T-cell (primary cell): ENCODE data around the gene C12orf60. TPM values are rescaled to one million over a fixed set of nuclear protein-coding genes. Genes with fewer than 3 reads are reported as not detected.
"Not testable (repeated sequence)": the region's sequence is repeated elsewhere in the genome, so short reads cannot be mapped to it uniquely, and the experiment has no call there.

Source experiments
- ATAC-seq, 4 experiments: fragments of 200-7000 bp in 3 of 4; fragments of 150-1000 bp in 1 of 4; cut with Tn5 transposase; replicated peaks in 1 of 4; 1 replicate in 3 of 4; 2 replicates in 1 of 4; pipeline ENCODE4 v1.10.0; 2021; ENCODE audit warnings: moderate library complexity in 3 of 4, mild to moderate bottlenecking in 2 of 4, moderate number of reproducible peaks in 1 of 4
- CTCF ChIA-PET, 2 donors: fragments of 300-600 bp; sonication (Branson Sonifier 250); formaldehyde crosslinking; loops; one replicate each; lab custom pipeline; 2022; ENCODE audit warnings: antibody characterized with exemption in 2 of 2; lab: Charles Lee
- POLR2A ChIA-PET, 2 donors: fragments of 300-600 bp; sonication (Branson Sonifier 250); formaldehyde crosslinking; loops; one replicate each; lab custom pipeline; 2022; ENCODE audit warnings: antibody characterized with exemption in 2 of 2; lab: Charles Lee
- DNase-seq, 35 experiments: peaks; one replicate each; pipeline versions ENCODE4 v3.0.0 to v3.0.0-alpha.2; 2013 to 2023
- H3K27ac ChIP-seq: one replicate; pipeline ENCODE4 v1.5.1; 2013; ENCODE audit warnings: low read length
- H3K27me3 ChIP-seq, 2 experiments: replicated peaks in 1 of 2; 1 replicate in 1 of 2; 2 replicates in 1 of 2; pipeline versions ENCODE4 v1.6.1 to v1.7.0; 2013; ENCODE audit warnings: low read length in 1 of 2, mixed read lengths in 1 of 2; ENCODE audit not compliant: control insufficient read depth in 2 of 2, insufficient read depth in 2 of 2; ENCODE audit errors: extremely low read depth in 1 of 2
- H3K36me3 ChIP-seq, 2 donors: 1 replicate in 1 of 2; 2 replicates in 1 of 2; pipeline versions ENCODE4 v1.6.1 to v1.7.0; 2013; ENCODE audit warnings: low read length in 1 of 2; ENCODE audit not compliant: control insufficient read depth in 2 of 2, insufficient read depth in 1 of 2; ENCODE audit errors: extremely low read depth in 1 of 2
- H3K4me1 ChIP-seq, 2 experiments: 1 replicate in 1 of 2; 2 replicates in 1 of 2; pipeline versions ENCODE4 v1.6.1 to v1.7.0; 2013; ENCODE audit warnings: low read length in 2 of 2, mixed read lengths in 1 of 2; ENCODE audit not compliant: insufficient read depth in 2 of 2, control insufficient read depth in 1 of 2; ENCODE audit errors: extremely low read depth in 1 of 2
- H3K4me3 ChIP-seq, 2 donors: 1 replicate in 1 of 2; 2 replicates in 1 of 2; pipeline versions ENCODE4 v1.5.1 to v1.7.0; 2013; ENCODE audit warnings: mild to moderate bottlenecking in 2 of 2, low read length in 1 of 2, moderate library complexity in 1 of 2; ENCODE audit not compliant: control insufficient read depth in 1 of 2; ENCODE audit errors: extremely low read depth in 1 of 2
- H3K9me3 ChIP-seq: 2 replicates; pipeline ENCODE4 v1.7.0; 2013
- H3K27ac Mint-ChIP-seq, 2 donors: one replicate each; pipeline ENCODE4 v1.8.0; 2020 to 2021; ENCODE audit warnings: mild to moderate bottlenecking in 2 of 2, mixed read lengths in 2 of 2
- H3K27me3 Mint-ChIP-seq, 2 donors: one replicate each; pipeline ENCODE4 v1.8.0; 2021 to 2022; ENCODE audit warnings: mixed read lengths in 2 of 2
- H3K36me3 Mint-ChIP-seq: one replicate; pipeline ENCODE4 v1.8.0; 2021; ENCODE audit warnings: mixed read lengths
- H3K4me1 Mint-ChIP-seq, 3 donors: one replicate each; pipeline ENCODE4 v1.8.0; 2020 to 2022; ENCODE audit warnings: mixed read lengths in 3 of 3, mild to moderate bottlenecking in 1 of 3
- H3K4me3 Mint-ChIP-seq, 3 donors: one replicate each; pipeline ENCODE4 v1.8.0; 2020 to 2022; ENCODE audit warnings: mild to moderate bottlenecking in 3 of 3, mixed read lengths in 3 of 3, moderate library complexity in 3 of 3
- H3K9me3 Mint-ChIP-seq, 3 donors: one replicate each; pipeline ENCODE4 v1.8.0; 2020 to 2022; ENCODE audit warnings: mixed read lengths in 3 of 3
- WGBS: methylation state at CpG from one replicate; pipeline ENCODE4 v1.1.5; 2013; ENCODE audit warnings: missing lambda C conversion rate; ENCODE audit not compliant: insufficient coverage; 5-methylcytosine and 5-hydroxymethylcytosine counted together
- total RNA-seq, 35 experiments: library from RNA in 6 of 35; stranded (reverse) in 6 of 35; fragments of 120-200 nt in 1 of 35; gene quantifications; one replicate each; pipeline versions ENCODE4 v1.2.1 to v1.2.4 and lab custom pipeline; 2013 to 2026

The C12orf60 gene
- total RNA-seq (1 to 10 TPM in 2 of 5 donors, under 1 TPM in 2, not detected in 1; 0.50 to 1.4 (median 0.93) TPM), total RNA-seq (lab: John Stamatoyannopoulos, UW) (0.07 to 4.2 (median 0.64) reads per million in 29 experiments)
- total RNA-seq (2013) = 1.0 TPM

DNA sequence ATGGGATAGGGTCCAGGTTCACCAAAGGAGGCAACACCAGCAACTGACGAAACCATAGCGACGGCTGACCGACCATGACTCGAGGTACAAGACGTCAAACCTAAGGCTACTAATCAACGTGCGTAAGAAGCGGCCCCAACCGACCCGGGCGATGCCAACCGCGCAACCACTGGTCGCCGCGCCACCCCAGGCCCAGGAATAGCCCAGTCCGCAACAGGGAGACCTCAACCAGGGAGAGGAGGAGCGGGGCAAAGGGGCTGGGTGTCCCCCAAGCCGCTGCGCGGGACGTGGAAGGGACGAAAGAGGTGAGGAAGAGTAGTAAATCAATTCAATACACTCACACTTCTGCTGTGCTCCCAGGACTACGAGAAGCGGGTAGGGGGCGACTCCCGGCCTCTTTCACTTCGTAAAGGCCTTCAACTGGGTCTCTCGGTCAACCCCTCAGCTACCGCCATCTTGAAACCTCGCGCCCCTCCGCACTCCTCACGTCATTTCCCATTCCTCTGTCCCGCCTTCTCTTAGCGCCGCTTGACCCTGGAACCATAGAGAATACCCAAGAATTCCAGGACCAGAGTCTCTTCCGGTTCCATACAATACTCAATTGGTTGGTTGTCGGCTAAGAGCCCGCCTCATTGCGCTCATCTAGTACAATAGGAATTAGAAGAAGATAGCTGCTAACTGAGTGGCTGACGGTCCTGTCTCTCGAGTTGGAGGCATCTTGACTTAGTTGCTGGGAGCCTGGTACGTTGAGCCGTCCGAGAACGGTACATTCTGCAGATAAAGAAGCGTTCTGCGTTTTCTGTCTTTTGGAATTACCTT is at the start of gene C12orf60, which contains the start of gene WBP11:
Gene C12orf60 (plus strand): TSS at position 660 of the 819 bp plus-strand sequence. CDS start 19,266 bp downstream, outside the sequence.
Gene WBP11 (minus strand): TSS at position 468 of the 819 bp plus-strand sequence. CDS start 2,095 bp downstream, outside the sequence.
- peaks cover 17% of the 10 kb centered on the region for H3K36me3 Mint-ChIP-seq
- no peaks in the 10 kb centered on the region for H3K27me3 Mint-ChIP-seq
- no peaks in the 10 kb centered on the region for H3K9me3 Mint-ChIP-seq
- DNase-seq = peak; percentile 62 to 96 (median 87)
- peak within 1 kb of the TSS; percentile 93 for H3K27ac ChIP-seq
- H3K27ac Mint-ChIP-seq = no peak within 1 kb of the TSS
- H3K4me1 ChIP-seq = peaks cover 7 to 18% of the 10 kb centered on the region in 2 experiments
- H3K36me3 ChIP-seq = peaks cover 0 to 14% of the 10 kb centered on the region in 2 donors
- H3K4me3 ChIP-seq = peak within 1 kb of the TSS; percentile 72 to 90
- no peaks in the 10 kb centered on the region for H3K27me3 ChIP-seq
- peaks cover 0 to 24% (median 17%) of the 10 kb centered on the region in 3 donors for H3K4me1 Mint-ChIP-seq
- WGBS = under 1% methylated on average over 30 of the region's 50 CpGs
- H3K9me3 ChIP-seq = no peaks in the 10 kb centered on the region
- ChIA-PET POLR2A (interaction anchor here (0.6 to 3.0 kb wide), 16 partner anchors 9 to 408 kb away, joined by 3 to 121 read pairs (median 6); partner anchors contain the start of gene ARHGDIB (in 1 of the 2)), CTCF (interaction anchor here (0.5 to 9.8 kb wide), 19 partner anchors 10 to 1087 kb away, joined by 3 to 122 read pairs (median 4); partner anchors contain the start of genes ATF7IP (in 1 of the 2) and RERG (in 1 of the 2))
- no peak within 1 kb of the TSS for H3K4me3 Mint-ChIP-seq
- peak; percentile 95 to 99 (median 96) for ATAC-seq

GRCh38 chr12:14756334-14757143 is 46.9 kb upstream of the C12orf60 start:
- H3K27ac ChIP-seq = no peak overlapping the region
- DNase-seq (peak in 1 of 35 experiments; percentile 25), ATAC-seq (no peak)
- WGBS = 73% methylated on average over 7 of the region's 17 CpGs
- Mint-ChIP-seq H3K4me3 (no peak overlapping the region), H3K36me3 (peaks cover 25% of the 10 kb centered on the region), H3K9me3 (peaks cover 0 to 15% (median 13%) of the 10 kb centered on the region in 3 donors), H3K27me3 (no peaks in the 10 kb centered on the region), H3K4me1 (peaks cover 21 to 32% (median 27%) of the 10 kb centered on the region in 3 donors), H3K27ac (no peak overlapping the region)
- no peaks in the 10 kb centered on the region for H3K9me3 ChIP-seq
- no peaks in the 10 kb centered on the region for H3K36me3 ChIP-seq
- H3K4me1 ChIP-seq = peaks cover 0 to 3% of the 10 kb centered on the region in 2 experiments
- H3K4me3 ChIP-seq = no peak overlapping the region
- ChIA-PET POLR2A (interaction anchor here (0.6 to 0.7 kb wide), 2 partner anchors 85 to 1014 kb away, joined by 3 read pairs; no protein-coding TSS in a partner anchor), CTCF (interaction anchor here (0.7 to 1.0 kb wide), 3 partner anchors 16 to 830 kb away, joined by 3 read pairs; no protein-coding TSS in a partner anchor)
- no peaks in the 10 kb centered on the region for H3K27me3 ChIP-seq

- POLR2A ChIA-PET, H3K27me3 Mint-ChIP-seq, H3K4me3 Mint-ChIP-seq, H3K27me3 ChIP-seq, H3K27ac Mint-ChIP-seq, H3K4me1 ChIP-seq, H3K36me3 ChIP-seq, DNase-seq, H3K27ac ChIP-seq, H3K4me3 ChIP-seq, H3K9me3 ChIP-seq, CTCF ChIA-PET, ATAC-seq: not testable (repeated sequence)
- H3K4me1 Mint-ChIP-seq = peaks cover 21 to 33% (median 24%) of the 10 kb centered on the region in 3 donors
- peaks cover 0 to 24% (median 17%) of the 10 kb centered on the region in 3 donors for H3K9me3 Mint-ChIP-seq
- peaks cover 43% of the 10 kb centered on the region for H3K36me3 Mint-ChIP-seq
- WGBS = 100% methylated on average over 1 of the region's 6 CpGs
These were observed 43.7 kb upstream of the C12orf60 start for GRCh38 chr12:14759711-14760280.

- no peak for DNase-seq
- no peak overlapping the region for H3K4me3 Mint-ChIP-seq
- peaks cover 3% of the 10 kb centered on the region for H3K9me3 ChIP-seq
- H3K27ac ChIP-seq = no peak overlapping the region
- H3K4me1 ChIP-seq = peaks cover 2 to 16% of the 10 kb centered on the region in 2 experiments
- no peaks in the 10 kb centered on the region for H3K27me3 Mint-ChIP-seq
- peaks cover 3 to 17% of the 10 kb centered on the region in 2 donors for H3K36me3 ChIP-seq
- H3K36me3 Mint-ChIP-seq = peaks cover 66% of the 10 kb centered on the region
- no peak overlapping the region for H3K27ac Mint-ChIP-seq
- H3K9me3 Mint-ChIP-seq = peaks cover 8 to 30% (median 25%) of the 10 kb centered on the region in 3 donors
- no peak for ATAC-seq
- ChIA-PET CTCF (interaction anchor here in 1 of 2 donors (0.7 kb wide), 1 partner anchor 302 kb away, joined by 3 read pairs; no protein-coding TSS in a partner anchor), POLR2A (interaction anchor here in 1 of 2 donors (0.5 kb wide), 1 partner anchor 29 kb away, joined by 3 read pairs; no protein-coding TSS in a partner anchor)
- H3K4me1 Mint-ChIP-seq = peaks cover 25 to 52% (median 39%) of the 10 kb centered on the region in 3 donors
- H3K27me3 ChIP-seq = no peaks in the 10 kb centered on the region
- WGBS = no CpG with 5 or more reads among the region's 2 CpGs
- no peak overlapping the region for H3K4me3 ChIP-seq
These were observed 38.1 kb upstream of the C12orf60 start for GRCh38 chr12:14765398-14765797.

GRCh38 chr12:14766020-14766419 is 37.5 kb upstream of the C12orf60 start:
- H3K27ac Mint-ChIP-seq, H3K4me3 ChIP-seq, ATAC-seq, H3K27me3 Mint-ChIP-seq, H3K9me3 ChIP-seq, DNase-seq, H3K27ac ChIP-seq, H3K27me3 ChIP-seq, POLR2A ChIA-PET, H3K4me3 Mint-ChIP-seq: not testable (repeated sequence)
- CTCF ChIA-PET = interaction anchor here in 1 of 2 donors (0.6 kb wide), 1 partner anchor 37 kb away, joined by 3 read pairs; no protein-coding TSS in a partner anchor
- peaks cover 62% of the 10 kb centered on the region for H3K36me3 Mint-ChIP-seq
- H3K36me3 ChIP-seq = peaks cover 3 to 17% of the 10 kb centered on the region in 2 donors
- WGBS = 94% methylated on average over 2 of the region's 3 CpGs
- H3K4me1 ChIP-seq = peaks cover 2 to 19% of the 10 kb centered on the region in 2 experiments
- H3K4me1 Mint-ChIP-seq = peaks cover 30 to 54% (median 40%) of the 10 kb centered on the region in 3 donors
- H3K9me3 Mint-ChIP-seq = peaks cover 8 to 30% (median 23%) of the 10 kb centered on the region in 3 donors
